GM21529 (cell line): Measurements from ENCODE around the gene TAF3.
"Not testable (repeated sequence)": the region's sequence is repeated elsewhere in the genome, so short reads cannot be mapped to it uniquely, and the experiment has no call there.

Experiments used
- ATAC-seq: cut with Tn5 transposase; IDR thresholded peaks from one replicate; pipeline ENCODE4 v1.9.1; 2021; ENCODE audit not compliant: unreplicated experiment

Gene TAF3

GRCh38 chr10:7818295-7819120 lies at the start of gene TAF3:
Gene TAF3, plus strand, starts transcription at chr10:7818505. Its CDS starts 205 bp downstream, at chr10:7818710.
- peak; percentile 79 for ATAC-seq

GRCh38 chr10:7773845-7774801 lies 44.2 kb upstream of the TAF3 start:
- no peak for ATAC-seq

GRCh38 chr10:7776777-7777176 lies 41.5 kb upstream of the TAF3 start:
- ATAC-seq: no peak

GRCh38 chr10:7782194-7782593 lies 36.1 kb upstream of the TAF3 start:
- ATAC-seq: not testable (repeated sequence)

GRCh38 chr10:7786430-7786829 lies 31.9 kb upstream of the TAF3 start:
- no peak for ATAC-seq

GRCh38 chr10:7787150-7787856 lies 31.0 kb upstream of the TAF3 start:
- peak; percentile 14 for ATAC-seq

GRCh38 chr10:7787857-7788638 lies 30.3 kb upstream of the TAF3 start, which contains the start of the genes ATP5F1C and KIN:
Gene ATP5F1C, plus strand, starts transcription at chr10:7788177. Its CDS starts 31 bp downstream, at chr10:7788208.
Gene KIN, minus strand, starts transcription at chr10:7787993. Its CDS starts 60 bp downstream, at chr10:7787933.
- peak; percentile 94 for ATAC-seq

- peak; percentile 14 for ATAC-seq
Observed at GRCh38 chr10:7788639-7789286, 29.5 kb upstream of the TAF3 start.

- ATAC-seq: no peak
Observed at GRCh38 chr10:7789390-7789789, 28.9 kb upstream of the TAF3 start.

- ATAC-seq: no peak
Observed at GRCh38 chr10:7792541-7792940, 25.8 kb upstream of the TAF3 start.

GRCh38 chr10:7794251-7795026 lies 23.9 kb upstream of the TAF3 start:
- ATAC-seq: no peak

GRCh38 chr10:7795605-7796004 lies 22.7 kb upstream of the TAF3 start:
- ATAC-seq: no peak

GRCh38 chr10:7797582-7797981 lies 20.7 kb upstream of the TAF3 start:
- ATAC-seq: no peak

GRCh38 chr10:7802606-7803005 lies 15.7 kb upstream of the TAF3 start:
- ATAC-seq: no peak

- no peak for ATAC-seq
Observed at GRCh38 chr10:7804216-7804615, 14.1 kb upstream of the TAF3 start.

- ATAC-seq: no peak
Observed at GRCh38 chr10:7804741-7805140, 13.6 kb upstream of the TAF3 start.

GRCh38 chr10:7808686-7809267 lies 9.5 kb upstream of the TAF3 start:
- ATAC-seq: no peak

- ATAC-seq: no peak
Observed at GRCh38 chr10:7810443-7810842, 7.9 kb upstream of the TAF3 start.

GRCh38 chr10:7811000-7811399 lies 7.3 kb upstream of the TAF3 start:
- no peak for ATAC-seq
